Mesodermal cell (in vitro differentiated cells): ENCODE results near the gene C6orf47.

Experiments used
- H3K27ac ChIP-seq: 2 replicates; pipeline ENCODE4 v1.7.0; 2013; ENCODE audit warnings: mild to moderate bottlenecking, low read depth, low read length, moderate library complexity; ENCODE audit not compliant: severe bottlenecking
- H3K36me3 ChIP-seq: 2 replicates; pipeline ENCODE4 v1.7.1; 2013; ENCODE audit warnings: mild to moderate bottlenecking, low read length, moderate library complexity; ENCODE audit not compliant: control insufficient read depth, insufficient read depth
- H3K4me1 ChIP-seq: one replicate; pipeline ENCODE4 v1.7.1; 2013; ENCODE audit warnings: mild to moderate bottlenecking, low read length; ENCODE audit not compliant: insufficient read depth, control insufficient read depth, poor library complexity, severe bottlenecking
- H3K4me3 ChIP-seq: 2 replicates; pipeline ENCODE4 v1.7.0; 2013; ENCODE audit warnings: low read length, control low read depth, mild to moderate bottlenecking; ENCODE audit not compliant: insufficient read depth, poor library complexity, severe bottlenecking; ENCODE audit errors: extremely low read depth
- H3K9me3 ChIP-seq: 2 replicates; pipeline ENCODE4 v1.7.1; 2013; ENCODE audit warnings: mild to moderate bottlenecking, low read length, moderate library complexity; ENCODE audit not compliant: control insufficient read depth
- WGBS, 2 experiments: methylation state at CpG; one replicate each; pipeline ENCODE4 v1.1.5; 2013; ENCODE audit warnings: missing lambda C conversion rate in 2 of 2; ENCODE audit not compliant: insufficient coverage in 2 of 2; 5-methylcytosine and 5-hydroxymethylcytosine counted together

The C6orf47 gene

GRCh38 chr6:31666337-31666965 lies 5.9 kb upstream of the C6orf47 start:
- Histone ChIP-seq H3K36me3 (peaks cover 67% of the 10 kb centered on the region), H3K27ac (peak overlapping the region; percentile 62), H3K4me3 (peak overlapping the region; percentile 79), H3K4me1 (peaks cover 19% of the 10 kb centered on the region), H3K9me3 (no peaks in the 10 kb centered on the region)
- WGBS, 2 experiments = 12 to 15% methylated on average over 13 to 14 of the region's 15 CpGs

- Histone ChIP-seq H3K4me3 (peak within 1 kb of the TSS; percentile 79), H3K36me3 (peaks cover 63% of the 10 kb centered on the region)
- WGBS, 2 experiments = 0 to 1% methylated on average over 39 to 53 of the region's 63 CpGs
Observed at GRCh38 chr6:31665501-31666336, 5.1 kb upstream of the C6orf47 start, which contains the start of gene CSNK2B. CSNK2B (plus strand) TSS chr6:31666080; CDS start chr6:31666832, 752 bp downstream.

GRCh38 chr6:31664790-31665500 lies 4.4 kb upstream of the C6orf47 start, which contains the start of gene GPANK1:
GPANK1 (minus strand) TSS chr6:31664997; CDS start chr6:31664478, 519 bp downstream.
- Histone ChIP-seq H3K27ac (peak within 1 kb of the TSS; percentile 96), H3K36me3 (peaks cover 56% of the 10 kb centered on the region), H3K9me3 (no peaks in the 10 kb centered on the region), H3K4me3 (peak within 1 kb of the TSS; percentile 79), H3K4me1 (peaks cover 20% of the 10 kb centered on the region)
- WGBS, 2 experiments = 0% methylated on average over 23 to 32 of the region's 39 CpGs

More at GRCh38 chr6:31665501-31666336, 5.1 kb upstream of the C6orf47 start, which contains the start of gene CSNK2B:
- Histone ChIP-seq H3K27ac (peak within 1 kb of the TSS; percentile 96), H3K4me1 (peaks cover 19% of the 10 kb centered on the region), H3K9me3 (no peaks in the 10 kb centered on the region)

GRCh38 chr6:31663961-31664789 lies 3.6 kb upstream of the C6orf47 start:
- WGBS, 2 experiments = 27 to 38% methylated on average over 10 to 13 of the region's 17 CpGs
- peak overlapping the region; percentile 79 for H3K4me3 ChIP-seq
- no peaks in the 10 kb centered on the region for H3K9me3 ChIP-seq
- H3K4me1 ChIP-seq = peaks cover 26% of the 10 kb centered on the region
- H3K36me3 ChIP-seq = peaks cover 50% of the 10 kb centered on the region
- H3K27ac ChIP-seq = peak overlapping the region; percentile 96

- peak overlapping the region; percentile 96 for H3K27ac ChIP-seq
- H3K36me3 ChIP-seq = peaks cover 50% of the 10 kb centered on the region
- 63 to 82% methylated on average over 4 to 5 of the region's 9 CpGs for WGBS, 2 experiments
- H3K4me3 ChIP-seq = peak overlapping the region; percentile 79
- peaks cover 33% of the 10 kb centered on the region for H3K4me1 ChIP-seq
- H3K9me3 ChIP-seq = no peaks in the 10 kb centered on the region
Observed at GRCh38 chr6:31663126-31663960, 2.8 kb upstream of the C6orf47 start.

GRCh38 chr6:31662124-31662723 lies 1.6 kb upstream of the C6orf47 start:
- Histone ChIP-seq H3K4me1 (peaks cover 33% of the 10 kb centered on the region), H3K9me3 (no peaks in the 10 kb centered on the region), H3K27ac (no peak overlapping the region), H3K36me3 (peaks cover 45% of the 10 kb centered on the region), H3K4me3 (no peak overlapping the region)
- WGBS, 2 experiments = 90 to 94% methylated on average over 6 to 8 of the region's 12 CpGs

GRCh38 chr6:31661262-31662123 lies 915 bp upstream of the C6orf47 start:
- peak overlapping the region; percentile 64 for H3K27ac ChIP-seq
- 92 to 98% methylated on average over 5 to 9 of the region's 12 CpGs for WGBS, 2 experiments
- peaks cover 29% of the 10 kb centered on the region for H3K4me1 ChIP-seq
- H3K36me3 ChIP-seq = peaks cover 46% of the 10 kb centered on the region
- H3K4me3 ChIP-seq = peak overlapping the region; percentile 84
- no peaks in the 10 kb centered on the region for H3K9me3 ChIP-seq

- 62 to 64% methylated on average over 10 to 12 of the region's 13 CpGs for WGBS, 2 experiments
- Histone ChIP-seq H3K4me1 (peaks cover 29% of the 10 kb centered on the region), H3K9me3 (no peaks in the 10 kb centered on the region), H3K36me3 (peaks cover 48% of the 10 kb centered on the region), H3K27ac (peak overlapping the region; percentile 64), H3K4me3 (peak overlapping the region; percentile 84)
Observed at GRCh38 chr6:31659649-31660380, 763 bp downstream of the C6orf47 start.
